ENCODE data around the gene ZNF845. TPM values are rescaled to one million over a fixed set of nuclear protein-coding genes. Genes with fewer than 3 reads are reported as not detected.

The ZNF845 gene
- total and polyA plus RNA-seq, 4 donors = 0.68 to 5.8 (median 1.5) TPM

DNA sequence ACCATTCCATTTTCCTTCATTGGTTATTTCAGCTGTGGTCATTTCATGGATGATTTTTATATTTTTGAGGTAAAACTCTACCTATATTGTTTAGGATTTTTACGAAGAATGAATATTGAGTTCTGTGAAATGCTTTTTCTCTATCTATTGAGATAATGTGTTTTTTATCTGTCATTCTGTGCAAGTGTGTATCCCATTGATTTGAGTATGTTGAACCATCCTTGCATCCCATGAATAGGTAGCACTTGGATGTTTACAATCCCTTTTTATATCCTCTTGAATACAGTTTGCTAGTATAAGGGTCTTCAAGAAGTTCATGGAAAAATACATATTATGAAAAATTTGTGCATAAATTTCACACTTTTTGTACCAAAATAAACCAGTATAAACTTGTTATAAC, 22.2 kb downstream of the ZNF845 start:
- Histone ChIP-seq H3K9me3 (ENCODE audit: control insufficient read depth in 4 of 4, low read length in 3 of 4) (peaks cover 43 to 65% (median 52%) of the 10 kb centered on the region in 4 donors), H3K27me3 (ENCODE audit: control insufficient read depth in 4 of 4, insufficient read depth in 4 of 4, low read length in 3 of 4) (no peaks in the 10 kb centered on the region), H3K4me3 (ENCODE audit: low read depth in 1 of 3, low read length in 3 of 3) (peak overlapping the region in 1 of 3 donors; percentile 35), H3K4me1 (ENCODE audit: control insufficient read depth in 4 of 4, insufficient read depth in 4 of 4, low read length in 3 of 4) (no peaks in the 10 kb centered on the region), H3K27ac (ENCODE audit: low read depth in 1 of 2, low read length in 2 of 2) (no peak overlapping the region), H3K9ac (ENCODE audit: low read depth in 1 of 2, low read length in 2 of 2) (no peak overlapping the region), H3K36me3 (ENCODE audit: control insufficient read depth in 4 of 4, insufficient read depth in 3 of 4, low read depth in 1 of 4, low read length in 3 of 4) (peaks cover 4 to 15% (median 10%) of the 10 kb centered on the region in 4 donors)
- DNase-seq (ENCODE audit: low spot score) = no peak
- TF ChIP-seq ATF3 (IDR thresholded peaks at IDR 0.05) (no peak), HNF4A (conservative IDR thresholded peaks at IDR 0.05) (no peak), FOXA1 (IDR thresholded peaks at IDR 0.05) (no peak), RXRA (IDR thresholded peaks at IDR 0.05) (no peak), CTCF (IDR thresholded peaks at IDR 0.05; ENCODE audit: low read depth, low read length, missing input control) (no peak), YY1 (IDR thresholded peaks at IDR 0.05) (no peak), GABPA (IDR thresholded peaks at IDR 0.05 in 1 of 2, conservative IDR thresholded peaks at IDR 0.05 in 1 of 2) (no peak)
- 94% methylated on average over 1 of the region's 1 CpG for WGBS

- Histone ChIP-seq H3K9ac (ENCODE audit: low read depth in 1 of 2, low read length in 2 of 2) (no peak overlapping the region), H3K36me3 (ENCODE audit: control insufficient read depth in 4 of 4, insufficient read depth in 3 of 4, low read depth in 1 of 4, low read length in 3 of 4) (peaks cover 0 to 3% (median 0%) of the 10 kb centered on the region in 4 donors), H3K9me3 (ENCODE audit: control insufficient read depth in 4 of 4, low read length in 3 of 4) (peaks cover 27 to 43% (median 36%) of the 10 kb centered on the region in 4 donors), H3K27me3 (ENCODE audit: control insufficient read depth in 4 of 4, insufficient read depth in 4 of 4, low read length in 3 of 4) (no peaks in the 10 kb centered on the region), H3K27ac (ENCODE audit: low read depth in 1 of 2, low read length in 2 of 2) (no peak overlapping the region), H3K4me1 (ENCODE audit: control insufficient read depth in 4 of 4, insufficient read depth in 4 of 4, low read length in 3 of 4) (no peaks in the 10 kb centered on the region), H3K4me3 (ENCODE audit: low read depth in 1 of 3, low read length in 3 of 3) (peak overlapping the region in 2 of 3 donors; percentile 18 to 37)
- TF ChIP-seq EGR1 (IDR thresholded peaks at IDR 0.05; ENCODE audit: low read depth in 2 of 2) (no peak), YY1 (IDR thresholded peaks at IDR 0.05) (no peak), HNF4G (IDR thresholded peaks at IDR 0.05) (no peak), NR2F2 (IDR thresholded peaks at IDR 0.05) (no peak), GABPA (IDR thresholded peaks at IDR 0.05 in 1 of 2, conservative IDR thresholded peaks at IDR 0.05 in 1 of 2) (no peak), TAF1 (conservative IDR thresholded peaks at IDR 0.05) (no peak), RXRA (IDR thresholded peaks at IDR 0.05) (no peak), JUND (IDR thresholded peaks at IDR 0.05) (no peak), RAD21 (IDR thresholded peaks at IDR 0.05) (no peak), FOXA1 (IDR thresholded peaks at IDR 0.05) (no peak), HNF4A (conservative IDR thresholded peaks at IDR 0.05) (no peak), SP1 (IDR thresholded peaks at IDR 0.05) (no peak), FOXA2 (IDR thresholded peaks at IDR 0.05) (no peak), REST (IDR thresholded peaks at IDR 0.05) (no peak), CTCF (IDR thresholded peaks at IDR 0.05; ENCODE audit: low read depth, low read length, missing input control) (no peak), ATF3 (IDR thresholded peaks at IDR 0.05) (no peak)
- TF ChIP-seq, protein P1, sequence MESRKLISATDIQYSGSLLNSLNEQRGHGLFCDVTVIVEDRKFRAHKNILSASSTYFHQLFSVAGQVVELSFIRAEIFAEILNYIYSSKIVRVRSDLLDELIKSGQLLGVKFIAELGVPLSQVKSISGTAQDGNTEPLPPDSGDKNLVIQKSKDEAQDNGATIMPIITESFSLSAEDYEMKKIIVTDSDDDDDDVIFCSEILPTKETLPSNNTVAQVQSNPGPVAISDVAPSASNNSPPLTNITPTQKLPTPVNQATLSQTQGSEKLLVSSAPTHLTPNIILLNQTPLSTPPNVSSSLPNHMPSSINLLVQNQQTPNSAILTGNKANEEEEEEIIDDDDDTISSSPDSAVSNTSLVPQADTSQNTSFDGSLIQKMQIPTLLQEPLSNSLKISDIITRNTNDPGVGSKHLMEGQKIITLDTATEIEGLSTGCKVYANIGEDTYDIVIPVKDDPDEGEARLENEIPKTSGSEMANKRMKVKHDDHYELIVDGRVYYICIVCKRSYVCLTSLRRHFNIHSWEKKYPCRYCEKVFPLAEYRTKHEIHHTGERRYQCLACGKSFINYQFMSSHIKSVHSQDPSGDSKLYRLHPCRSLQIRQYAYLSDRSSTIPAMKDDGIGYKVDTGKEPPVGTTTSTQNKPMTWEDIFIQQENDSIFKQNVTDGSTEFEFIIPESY (IDR thresholded peaks at IDR 0.05) = no peak
- TF ChIP-seq, protein P2, sequence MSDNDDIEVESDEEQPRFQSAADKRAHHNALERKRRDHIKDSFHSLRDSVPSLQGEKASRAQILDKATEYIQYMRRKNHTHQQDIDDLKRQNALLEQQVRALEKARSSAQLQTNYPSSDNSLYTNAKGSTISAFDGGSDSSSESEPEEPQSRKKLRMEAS (IDR thresholded peaks at IDR 0.05) = no peak
- no peak for DNase-seq (ENCODE audit: low spot score)
- 49% methylated on average over 35 of the region's 35 CpGs for WGBS
Measured at GRCh38 chr19:53357821-53358581, 24.5 kb downstream of the ZNF845 start.

All from liver (tissue), 9 donors.